ENCODE data around the gene USP40.
A peak's percentile ranks its signal among the peaks of the same experiment; 100 is the strongest.

USP40 gene

DNA sequence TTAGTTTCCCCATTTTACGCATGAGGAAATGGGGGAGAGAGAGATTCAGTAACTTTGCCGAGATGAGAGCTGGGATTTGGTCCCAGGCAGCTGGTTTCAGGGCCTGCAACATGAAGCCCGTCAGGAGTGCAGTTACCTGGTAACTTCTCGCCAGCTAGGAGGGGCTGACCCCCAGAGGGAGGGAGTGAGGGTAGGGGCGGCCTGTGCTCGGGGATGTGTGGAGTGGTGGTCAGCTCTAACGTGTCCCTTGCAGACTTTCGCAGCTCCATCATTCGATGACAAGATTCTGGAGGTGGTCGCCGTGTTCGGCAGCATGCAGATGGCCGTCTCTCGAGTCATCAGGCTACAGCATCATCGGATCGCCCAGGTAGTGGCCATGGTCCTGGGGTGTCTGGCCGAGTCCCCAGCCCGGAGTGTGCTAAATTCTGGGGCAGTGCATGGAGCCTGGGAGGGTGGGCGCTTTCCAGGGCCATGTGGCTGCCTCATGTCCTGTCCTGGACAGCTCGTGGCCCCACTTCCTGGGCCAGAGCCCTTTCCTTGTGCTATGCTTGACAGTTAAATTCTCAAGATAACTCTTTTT, 108.5 kb downstream of the USP40 start:
- DNase-seq = no peak

DNA sequence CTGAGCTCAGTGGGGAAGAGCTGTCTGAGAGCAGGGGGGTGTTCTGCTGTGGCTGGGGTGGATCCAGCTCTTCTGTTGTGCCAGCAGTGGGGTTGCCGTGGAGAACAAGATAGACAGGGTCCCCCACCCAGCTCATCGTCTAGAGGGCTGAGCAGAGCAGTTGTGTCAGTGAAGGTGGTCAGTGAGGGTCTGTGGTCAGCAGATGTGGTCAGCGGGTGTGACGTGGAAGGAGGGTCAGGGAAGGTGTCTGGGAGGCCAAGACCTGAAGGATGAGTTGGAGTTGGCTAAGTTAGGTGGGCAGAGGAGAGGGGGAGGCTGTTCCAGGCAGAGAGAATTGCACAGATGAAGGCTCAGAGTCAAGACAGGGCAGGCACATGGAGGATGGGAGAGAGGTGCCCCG, 109.2 kb downstream of the USP40 start:
- DNase-seq = no peak

DNA sequence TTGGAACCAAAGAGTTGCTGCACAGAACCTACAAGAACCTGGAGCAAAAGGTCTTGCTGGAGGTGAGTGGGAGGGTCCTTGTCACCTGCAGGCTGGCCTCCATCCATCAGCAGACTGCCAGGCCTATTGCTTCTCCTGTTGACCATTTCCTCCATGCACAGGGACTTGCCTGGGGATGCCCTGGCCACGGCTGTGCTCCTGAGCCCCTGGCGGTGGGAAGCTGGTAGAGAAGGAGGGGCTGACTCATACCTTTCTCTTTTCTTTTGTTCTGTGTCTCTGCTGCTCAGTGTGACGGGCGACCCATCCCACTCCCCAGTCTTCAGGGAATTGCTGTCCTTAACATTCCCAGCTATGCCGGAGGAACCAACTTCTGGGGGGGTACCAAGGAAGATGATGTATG, 109.6 kb downstream of the USP40 start:
- DNase-seq = no peak

DNA sequence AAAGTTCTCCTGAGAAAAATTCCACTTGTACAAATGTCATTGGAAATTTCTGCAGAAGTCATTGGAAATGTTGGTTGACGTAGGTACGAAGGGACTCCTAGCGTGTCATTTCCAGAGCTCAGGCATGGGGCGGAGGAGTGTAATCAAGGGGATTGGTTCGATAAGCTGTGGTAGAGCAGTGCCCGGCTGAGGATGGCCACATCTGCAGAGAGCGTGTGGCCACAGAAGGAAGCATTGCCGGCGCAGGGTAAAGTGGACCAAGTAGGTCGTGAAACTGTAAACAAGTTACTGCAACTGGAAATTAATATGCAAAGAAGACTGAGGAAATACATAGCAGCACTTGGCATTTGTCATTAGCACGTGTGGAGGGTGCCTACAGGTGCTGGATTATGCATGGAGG, 110.5 kb downstream of the USP40 start:
- DNase-seq = no peak

DNA sequence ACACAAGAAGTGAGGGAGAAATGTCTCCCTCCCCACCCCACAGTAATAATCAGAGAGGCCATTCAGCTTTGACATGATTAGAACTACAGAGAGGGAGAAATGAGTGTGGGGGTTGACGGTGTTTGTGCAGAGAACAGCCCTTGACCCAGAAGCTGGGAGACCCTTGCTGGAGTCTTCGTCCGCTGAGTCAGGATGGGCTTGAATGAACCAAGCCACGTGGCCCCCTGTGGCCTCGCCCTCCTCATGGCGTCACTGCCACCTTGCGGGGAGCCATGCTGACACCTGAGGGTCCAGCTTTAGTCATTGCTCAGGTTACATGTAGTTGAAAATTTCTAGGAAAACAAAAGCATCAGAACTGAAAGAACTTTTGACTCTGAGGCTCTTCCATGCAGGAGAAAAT, 111.1 kb downstream of the USP40 start:
- DNase-seq = no peak

DNA sequence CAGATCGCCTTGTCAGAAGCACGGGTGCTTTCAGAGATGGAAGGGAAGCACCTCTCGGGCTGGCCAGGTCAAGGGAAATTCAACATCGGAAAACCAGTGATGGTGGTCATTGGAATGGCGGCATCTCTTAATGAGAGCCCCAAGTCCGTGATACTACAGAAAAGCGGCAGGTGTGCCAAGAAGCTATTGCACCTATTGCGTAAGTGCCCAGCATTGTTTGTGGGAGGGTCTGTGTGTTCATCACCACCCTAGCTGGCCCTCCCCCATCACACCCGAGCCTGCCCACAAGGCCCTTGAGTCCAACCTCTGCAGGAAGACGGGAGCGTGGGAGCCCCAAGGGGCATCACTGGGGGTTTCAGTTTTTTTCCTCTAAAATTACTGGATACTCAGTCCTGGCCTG, 111.6 kb downstream of the USP40 start:
- DNase-seq = no peak

DNA sequence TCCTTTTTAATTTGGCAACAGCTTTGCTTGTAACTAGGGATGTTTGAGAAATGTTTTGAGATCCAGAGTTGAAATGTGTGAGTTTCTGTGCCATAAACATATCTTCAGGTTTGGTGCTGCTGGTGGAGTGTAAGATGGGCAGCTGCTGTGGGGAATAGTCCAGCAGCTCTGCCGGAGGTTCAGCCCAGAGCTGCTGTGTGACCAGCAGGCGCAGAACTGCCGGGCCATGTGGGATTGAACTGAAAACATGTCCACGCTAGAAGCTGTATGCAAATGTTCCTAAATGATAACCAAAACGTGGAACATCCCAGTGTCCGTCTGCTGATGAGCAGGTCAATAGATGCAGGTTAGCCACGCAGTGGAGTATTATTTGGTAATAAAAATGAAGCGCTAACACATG, 112.7 kb downstream of the USP40 start:
- DNase-seq = no peak

DNA sequence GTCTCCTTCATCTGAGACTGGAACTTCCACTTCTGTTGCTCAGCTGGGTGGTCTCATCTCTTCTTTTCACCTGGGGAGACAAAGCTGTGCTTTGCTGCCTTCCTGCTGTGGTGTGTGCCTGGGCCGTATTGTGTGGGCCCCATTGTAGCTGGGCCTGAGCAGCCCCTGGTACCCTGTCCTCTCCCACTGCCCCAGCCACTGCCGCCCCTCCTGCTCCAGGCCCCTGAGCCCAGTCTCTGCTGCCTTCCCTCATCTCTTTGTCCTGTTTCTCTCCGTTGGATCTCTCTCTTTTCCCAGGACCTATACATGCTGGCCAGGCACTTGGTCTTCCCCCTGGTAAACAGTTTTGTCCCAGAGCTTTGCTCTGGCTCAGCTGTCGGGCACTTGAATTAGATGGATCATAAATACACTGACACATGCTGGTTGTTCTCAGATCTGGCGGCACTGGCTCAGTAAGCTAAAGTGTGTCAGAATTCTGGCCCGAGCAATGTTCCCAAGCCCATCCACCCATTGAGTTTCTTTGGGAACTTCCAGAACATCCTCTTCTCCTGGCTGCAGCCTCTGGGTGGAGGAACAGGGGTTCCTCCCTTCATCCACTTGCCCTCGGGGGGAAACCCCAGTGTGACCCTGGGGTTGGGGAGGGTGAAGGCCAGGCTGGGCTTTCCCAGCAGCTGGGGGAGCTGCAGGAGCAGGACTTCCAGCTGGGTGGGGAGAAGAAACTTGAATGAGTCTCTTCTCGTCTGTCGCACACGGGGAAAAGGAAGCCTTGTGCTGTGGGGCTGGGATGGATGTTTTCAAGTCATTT, 113.3 kb downstream of the USP40 start:
- no peak for DNase-seq

DNA sequence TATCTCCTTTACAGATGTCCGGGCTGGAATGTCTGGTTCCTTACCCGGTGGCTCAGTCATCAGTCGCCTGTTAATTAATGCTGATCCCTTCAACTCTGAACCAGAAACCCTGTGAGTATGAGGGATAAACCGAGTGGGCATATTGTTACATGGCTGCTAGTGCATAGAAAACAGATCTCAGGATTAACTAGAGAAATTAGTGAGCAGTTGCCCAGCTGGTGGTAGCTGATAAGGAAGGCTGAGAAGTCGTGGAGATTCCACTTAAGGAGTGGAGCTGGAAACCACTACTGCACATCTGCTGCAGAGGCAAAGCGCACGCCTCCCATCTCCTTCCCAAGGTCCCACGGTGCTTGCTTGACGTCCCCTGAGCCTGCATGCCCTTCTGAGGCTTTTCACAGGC, 114.6 kb downstream of the USP40 start:
- DNase-seq = no peak

DNA sequence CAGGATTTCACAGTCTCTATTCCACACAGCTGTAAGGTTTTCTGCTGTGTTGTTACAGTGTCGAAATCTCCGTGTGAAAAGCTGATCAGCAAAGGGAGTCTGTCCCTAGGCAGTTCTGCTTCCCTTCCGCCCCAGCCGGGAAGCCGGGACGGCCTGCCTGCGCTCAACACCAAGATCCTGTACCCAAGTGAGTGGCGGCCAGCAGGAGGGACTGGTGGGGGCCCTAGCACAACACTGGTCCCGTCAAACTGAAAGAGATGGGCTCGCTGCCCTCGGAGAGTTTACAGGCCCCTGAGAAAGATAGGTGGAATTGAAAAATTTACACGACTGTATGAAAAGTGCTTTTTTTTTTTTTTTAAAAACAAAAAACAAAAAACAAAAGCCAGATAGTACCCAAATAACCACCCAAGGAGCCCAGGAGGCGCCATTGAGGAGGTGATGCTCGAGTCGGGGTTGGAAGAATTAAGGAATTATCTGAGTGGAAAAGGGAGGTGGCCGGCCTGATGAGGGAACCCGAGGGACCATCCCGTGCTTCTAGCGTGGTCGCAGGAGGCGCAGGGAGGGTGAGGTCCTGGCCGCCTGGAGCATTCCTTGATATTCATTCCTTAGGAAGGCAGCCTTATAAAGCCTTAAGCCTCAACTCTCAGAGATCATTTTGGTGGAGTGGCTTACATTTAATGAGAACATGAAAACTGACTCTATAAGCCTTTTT, 115.6 kb downstream of the USP40 start:
- DNase-seq = no peak

DNA sequence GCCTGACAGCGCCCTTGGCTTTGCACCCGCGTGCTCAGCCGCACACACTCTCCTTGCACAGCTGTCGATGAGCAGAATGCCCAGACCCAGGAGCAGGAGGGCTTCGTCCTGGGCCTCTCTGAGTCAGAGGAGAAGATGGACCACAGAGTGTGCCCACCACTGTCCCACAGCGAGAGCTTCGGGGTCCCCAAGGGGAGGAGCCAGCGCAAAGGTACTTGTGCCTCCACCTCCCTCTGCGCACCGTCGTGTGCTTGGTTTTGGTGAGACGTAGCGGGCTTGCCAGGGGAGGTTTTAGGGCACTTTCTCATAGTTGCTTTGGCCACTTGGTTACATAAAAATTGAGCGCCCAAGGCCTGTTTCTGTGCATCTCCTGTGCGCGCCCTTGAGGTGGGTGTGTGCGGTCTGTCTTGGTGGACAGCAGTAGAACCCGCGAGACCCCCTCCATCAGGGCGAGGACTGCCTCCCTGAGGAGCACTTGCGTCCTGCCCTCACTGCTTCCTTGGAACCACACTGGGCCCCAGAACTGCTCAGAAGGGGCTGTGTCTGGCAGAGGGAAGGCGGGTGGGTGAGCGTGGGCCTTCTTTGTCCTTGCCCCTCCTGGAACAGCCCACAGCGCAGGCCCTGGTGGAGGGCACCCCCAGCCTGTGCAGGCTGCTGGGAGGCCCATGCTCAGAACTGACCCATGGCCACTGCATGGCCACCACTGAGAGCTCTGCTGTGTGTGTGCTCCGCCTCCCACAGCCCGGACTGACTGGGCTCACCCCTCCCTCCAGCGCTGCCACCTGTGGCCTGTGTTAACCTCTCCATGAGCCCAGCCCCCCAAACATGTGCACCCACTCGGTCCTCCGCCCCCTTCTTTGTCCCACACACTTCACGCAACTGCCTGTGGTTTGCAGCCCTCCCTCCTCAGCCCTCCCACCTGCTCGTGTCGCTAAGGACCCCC, 116.4 kb downstream of the USP40 start:
- DNase-seq = no peak

DNA sequence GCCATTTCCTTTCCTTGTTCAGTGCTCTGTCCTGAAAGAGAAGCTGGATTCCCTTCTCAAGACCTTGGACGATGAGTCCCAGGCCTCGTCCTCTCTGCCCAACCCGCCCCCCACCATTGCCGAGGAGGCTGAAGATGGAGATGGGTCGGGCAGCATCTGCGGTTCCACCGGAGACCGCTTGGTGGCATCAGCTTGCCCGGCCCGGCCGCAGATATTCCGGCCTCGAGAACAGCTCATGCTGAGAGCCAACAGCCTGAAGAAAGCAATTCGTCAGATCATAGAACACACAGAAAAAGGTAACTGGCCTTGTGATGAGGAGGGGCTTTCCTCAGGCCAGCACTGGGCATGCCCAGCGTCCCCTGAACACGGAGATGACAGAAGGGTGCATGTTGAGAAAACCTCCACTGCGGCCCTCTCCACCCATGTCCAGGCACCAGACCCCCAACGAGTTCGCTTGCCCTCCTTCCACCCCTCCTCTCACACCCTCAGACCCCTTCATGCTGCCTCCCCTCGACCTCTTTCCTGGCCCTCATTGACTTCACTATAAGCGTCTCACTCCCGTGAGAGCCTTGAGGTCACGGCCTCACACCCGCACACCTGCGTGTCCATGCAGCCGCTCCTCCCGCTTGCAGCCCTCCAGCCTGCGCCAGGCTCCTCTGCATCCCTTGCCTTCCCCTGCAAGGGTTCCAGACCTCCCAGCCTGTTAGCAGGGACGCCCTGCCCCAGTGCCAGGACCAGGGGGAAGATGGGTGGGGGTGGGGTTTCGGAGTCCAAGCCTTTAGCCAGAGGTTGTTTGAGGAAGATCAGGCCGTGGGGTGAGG, 117.3 kb downstream of the USP40 start:
- DNase-seq = no peak

DNA sequence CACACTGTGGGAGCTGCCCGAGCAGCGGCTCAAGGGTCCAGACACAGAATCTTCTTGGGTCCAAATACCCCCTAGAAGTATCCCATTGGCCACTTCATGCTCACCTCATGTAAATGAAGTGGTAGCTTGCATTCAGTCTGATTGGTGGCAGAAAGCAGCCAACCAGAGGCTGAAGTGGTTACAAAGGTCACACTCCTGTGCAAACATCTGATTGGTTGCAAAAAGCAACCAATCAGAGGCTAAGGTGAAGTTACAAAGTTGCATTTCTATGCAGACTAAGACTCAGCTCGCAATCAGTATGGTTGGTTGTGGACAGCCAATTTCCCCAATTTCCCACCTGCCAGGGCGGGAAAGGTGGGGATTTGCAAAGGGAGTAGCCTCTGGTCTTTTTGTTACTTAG, 118.0 kb downstream of the USP40 start:
- DNase-seq = no peak

DNA sequence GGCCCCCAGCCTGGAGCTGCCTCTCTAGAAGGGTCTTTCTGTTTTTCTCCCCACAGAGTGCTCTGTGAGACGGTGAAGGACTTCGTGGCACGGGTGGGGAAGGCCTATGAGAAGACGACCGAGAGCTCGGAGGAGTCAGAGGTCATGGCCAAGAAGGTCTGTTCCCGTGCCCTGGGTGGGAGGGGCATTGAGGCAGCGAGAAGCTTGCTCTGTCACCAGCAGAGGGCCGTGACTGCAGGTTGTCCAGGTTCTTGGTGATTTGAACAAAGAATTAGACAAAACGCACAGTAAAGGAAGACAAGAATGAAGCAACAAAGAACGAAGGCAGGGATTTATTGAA, 118.4 kb downstream of the USP40 start:
- DNase-seq = no peak

DNA sequence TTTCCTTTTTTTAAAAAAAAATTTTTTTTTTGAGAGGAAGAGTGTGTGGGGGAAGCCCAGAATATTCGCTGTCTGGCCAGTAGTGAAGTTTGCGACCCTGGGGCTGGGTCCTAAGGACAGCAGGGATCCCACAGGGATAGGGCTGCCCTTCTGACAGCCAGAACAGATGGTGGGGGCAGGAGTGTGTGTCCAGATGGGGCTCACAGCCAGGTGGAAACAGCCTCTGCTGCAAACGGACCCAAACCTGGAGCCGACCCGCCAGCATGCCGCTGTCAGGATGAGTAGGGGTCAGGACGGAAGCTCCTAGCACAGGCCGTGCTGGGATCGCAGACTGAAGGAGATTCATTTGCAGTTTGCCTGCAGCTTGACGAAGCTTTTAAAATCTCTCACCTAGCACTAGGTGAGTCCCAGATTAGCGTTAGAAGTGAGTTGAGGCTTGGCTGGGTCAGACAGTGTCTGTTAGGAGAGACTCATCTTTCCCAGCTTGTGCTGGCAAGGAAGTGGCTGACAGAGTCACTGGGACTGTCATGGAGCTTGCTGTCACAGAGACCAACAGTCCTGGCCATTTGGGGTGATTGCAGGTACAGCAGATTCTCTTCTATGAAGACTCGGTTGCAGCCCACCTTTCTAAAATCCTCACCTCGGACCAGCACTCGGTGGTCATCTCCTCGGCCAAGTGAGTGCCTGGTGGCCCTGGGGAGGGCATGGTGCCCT, 118.9 kb downstream of the USP40 start:
- no peak for DNase-seq

DNA sequence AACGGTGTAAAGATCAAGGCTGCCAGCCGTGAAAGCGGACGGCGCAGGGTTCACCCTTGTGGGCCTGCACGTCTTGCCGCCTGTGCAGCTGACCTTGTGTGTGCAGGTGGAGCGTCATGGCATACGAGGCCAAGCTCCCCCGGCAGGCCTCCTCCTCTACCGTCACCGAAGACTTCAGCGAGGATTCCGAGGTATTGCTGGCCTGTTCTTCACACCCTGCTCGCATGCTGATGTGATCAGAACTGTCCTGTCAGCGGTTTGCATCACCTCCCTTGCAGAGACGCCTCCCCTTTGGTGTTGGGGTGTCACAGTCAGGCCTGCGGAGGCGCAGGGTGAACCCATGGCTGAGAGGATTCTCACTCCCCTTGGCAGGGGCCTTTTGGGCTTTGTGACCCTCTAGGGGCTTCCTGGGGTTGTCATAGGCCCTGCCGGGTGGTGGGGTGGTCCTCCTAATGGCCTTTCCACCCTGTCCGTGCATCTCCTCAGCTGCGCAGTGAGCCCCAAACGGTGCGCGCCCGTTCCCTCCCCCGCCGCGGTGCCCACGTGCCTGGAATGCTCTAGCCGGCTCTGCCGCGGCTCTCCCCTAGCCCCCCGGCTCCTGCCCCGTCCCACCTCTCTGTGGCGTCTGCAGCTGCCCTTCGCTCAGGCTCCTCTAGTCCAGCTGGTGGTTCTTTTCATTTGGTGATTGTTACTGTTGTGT, 119.8 kb downstream of the USP40 start:
- DNase-seq = no peak

DNA sequence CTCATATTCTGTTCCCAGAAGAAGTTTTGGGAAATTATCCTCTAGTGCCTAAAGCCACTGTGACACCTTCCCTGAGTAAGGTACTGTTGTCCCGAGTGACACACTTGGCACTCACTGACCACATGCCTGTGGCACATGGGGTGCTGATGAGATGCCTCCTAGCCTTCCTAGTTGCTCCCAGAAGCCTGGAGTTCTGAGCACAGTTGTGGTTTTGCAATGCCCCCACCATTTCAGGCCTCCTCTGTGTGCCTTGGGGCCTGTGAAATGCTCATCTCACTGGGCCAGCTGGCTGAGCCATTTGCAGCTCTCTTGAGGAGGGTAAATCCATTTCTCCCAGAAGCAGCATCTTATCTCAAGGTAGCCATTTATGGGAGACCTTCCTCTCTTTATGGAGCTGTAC, 120.5 kb downstream of the USP40 start:
- no peak for DNase-seq

DNA sequence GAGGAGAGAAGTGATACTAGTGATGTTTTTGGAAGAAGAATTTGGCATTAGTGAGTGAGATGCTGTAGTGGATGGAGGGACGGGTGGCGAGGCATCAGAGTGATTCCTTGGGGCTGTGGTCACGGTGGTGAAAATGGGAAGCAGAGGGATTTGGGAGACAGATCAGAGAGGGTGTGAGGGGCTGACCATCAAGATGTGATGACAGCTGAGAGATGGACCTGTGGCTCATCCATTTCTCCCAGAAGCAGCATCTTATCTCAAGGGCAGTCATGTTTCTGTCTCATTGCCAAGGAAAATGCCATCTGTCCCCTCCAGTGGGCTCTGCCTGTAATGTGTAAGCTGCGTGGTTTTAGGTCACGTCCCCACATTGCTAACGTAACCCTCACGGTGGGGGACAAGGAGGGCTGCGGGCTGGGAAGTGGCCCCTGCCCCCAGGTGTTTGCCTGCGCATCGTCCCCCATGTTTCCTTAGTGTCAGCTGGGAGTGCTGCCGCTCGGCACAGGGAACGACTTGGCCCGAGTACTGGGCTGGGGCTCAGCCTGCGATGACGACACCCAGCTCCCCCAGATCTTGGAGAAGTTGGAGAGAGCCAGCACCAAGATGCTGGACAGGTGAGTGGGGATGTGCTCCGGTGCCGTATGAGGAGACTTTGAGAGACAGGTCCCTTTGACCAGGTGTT, 121.3 kb downstream of the USP40 start:
- no peak for DNase-seq

DNA sequence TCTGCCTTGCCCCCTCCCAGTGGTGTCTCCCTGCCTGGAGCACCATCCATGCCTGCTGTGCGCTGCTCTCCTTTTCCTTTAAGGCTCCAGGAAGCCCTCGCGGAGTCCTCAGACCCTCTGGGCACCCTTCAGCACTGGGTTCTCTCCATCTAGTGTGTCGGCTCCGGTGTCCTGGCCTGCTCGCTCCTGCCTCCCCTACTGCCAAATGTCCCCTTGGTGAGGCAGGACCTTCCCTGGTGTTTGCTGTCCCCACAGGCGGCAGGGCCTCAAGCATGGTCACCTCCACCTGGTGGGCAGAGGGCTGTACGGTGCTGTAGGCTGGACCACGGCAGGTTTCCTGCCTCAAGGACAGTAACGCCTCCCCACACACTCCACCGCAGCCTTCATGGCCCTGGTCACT, 122.1 kb downstream of the USP40 start:
- DNase-seq = no peak

DNA sequence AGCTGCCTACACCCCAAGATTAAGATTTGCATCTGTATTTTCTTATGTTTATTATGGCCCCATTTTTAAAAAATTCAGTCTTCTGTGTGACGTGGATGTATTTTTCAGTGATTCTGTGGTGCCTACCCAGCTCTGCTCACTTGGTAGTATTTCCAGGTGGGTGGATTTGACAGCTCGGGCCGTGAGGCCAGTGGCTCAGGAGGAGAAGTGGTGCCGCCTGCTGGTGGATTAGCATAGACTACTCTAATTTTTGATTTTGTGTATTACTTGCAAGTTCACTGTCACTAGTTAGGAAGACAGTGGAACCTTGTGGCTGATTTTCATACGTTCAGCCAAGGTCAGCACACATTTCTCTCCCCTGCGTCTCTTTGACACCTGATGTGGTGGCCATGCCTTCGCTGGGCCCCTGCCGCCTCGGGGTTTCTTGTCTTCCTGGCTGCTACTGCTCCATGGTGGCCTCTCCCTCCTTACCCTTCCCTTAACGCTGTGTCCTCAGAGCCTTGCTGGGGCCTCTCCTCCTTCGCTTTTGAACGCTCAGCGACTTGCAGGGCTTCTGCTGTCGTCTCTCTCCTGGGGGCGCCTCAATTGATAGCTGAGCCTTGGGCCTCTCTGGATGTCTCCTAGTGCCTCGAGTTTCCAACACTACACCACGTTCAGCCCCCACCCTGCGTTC, 122.9 kb downstream of the USP40 start:
- DNase-seq = peak; percentile 39

Measured in KG1 (cell line).